Esophagus squamous epithelium (tissue), 4 donors: ENCODE data around the gene GSC2.

Experiments
- CTCF ChIP-seq, 6 experiments: fragments of 450-650 bp in 4 of 6; fragments of 200-600 bp in 2 of 6; sonication (generic) in 2 of 6; IDR thresholded peaks; one replicate each; pipeline ENCODE4 v1.5.1; 2016 to 2019; ENCODE audit warnings: antibody characterized with exemption in 6 of 6, mild to moderate bottlenecking in 4 of 6, moderate library complexity in 4 of 6
- POLR2A ChIP-seq, 4 donors: fragments of 450-650 bp; IDR thresholded peaks; one replicate each; pipeline ENCODE4 v1.6.1; 2017; ENCODE audit warnings: antibody characterized with exemption in 4 of 4, mild to moderate bottlenecking in 4 of 4, moderate library complexity in 3 of 4

DNA sequence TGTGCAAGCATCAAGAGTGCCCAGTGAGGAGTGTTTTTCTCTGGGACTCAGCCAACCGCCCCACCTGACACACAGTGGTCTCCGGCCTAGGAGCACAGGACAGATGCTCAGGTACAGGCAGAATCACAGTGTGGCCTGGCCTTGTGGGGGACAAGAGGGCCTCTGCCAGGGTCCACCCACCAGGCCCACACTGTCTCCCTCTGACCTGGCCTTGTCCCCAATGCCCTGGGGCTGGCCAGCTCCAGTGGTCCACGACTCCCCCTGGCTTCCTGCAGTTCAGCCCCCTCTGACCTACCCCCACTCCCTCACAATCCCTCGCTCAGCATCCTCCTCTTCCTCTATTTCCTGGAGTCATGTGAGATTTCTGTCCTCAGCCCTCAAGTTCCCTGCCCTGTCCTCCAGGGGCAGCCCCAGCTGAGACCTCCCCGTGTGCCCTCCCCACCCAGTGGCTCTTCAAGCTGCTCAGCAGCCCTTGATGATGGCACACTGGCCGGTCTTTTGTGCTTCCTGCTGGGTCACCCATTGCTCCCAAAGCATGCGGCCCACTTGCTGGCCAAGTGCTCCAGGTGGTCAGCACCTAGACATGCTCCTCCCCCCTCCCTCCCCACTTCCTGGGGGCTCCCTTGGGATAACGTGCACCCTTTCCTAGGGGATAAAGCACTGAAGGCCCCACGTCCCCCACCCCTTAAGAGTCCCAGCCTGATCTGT lies 17.2 kb downstream of the GSC2 start:
- TF ChIP-seq CTCF (IDR thresholded peaks at IDR 0.05) = no peak
- TF ChIP-seq POLR2A (IDR thresholded peaks at IDR 0.05) = no peak
